Naive thymus-derived CD4-positive, alpha-beta T cell (primary cell): ENCODE results near the gene HOXB7. TPM values are rescaled to one million over a fixed set of nuclear protein-coding genes. Genes with fewer than 3 reads are reported as not detected.
A peak's percentile ranks its signal among the peaks of the same experiment; 100 is the strongest.

Source experiments
- ATAC-seq: fragments of 150-1000 bp; cut with Tn5 transposase; 2 replicates; pipeline ENCODE4 v1.10.0; 2021; ENCODE audit warnings: mild to moderate bottlenecking, moderate library complexity
- CTCF ChIA-PET: fragments of 350-600 bp; sonication (Branson Sonifier 250); formaldehyde crosslinking; loops from one replicate; lab custom pipeline; 2021; ENCODE audit warnings: antibody characterized with exemption; lab: Charles Lee
- POLR2A ChIA-PET: fragments of 350-600 bp; sonication (Branson Sonifier 250); formaldehyde crosslinking; loops from one replicate; lab custom pipeline; 2021; ENCODE audit warnings: antibody characterized with exemption, inconsistent platforms; lab: Charles Lee
- DNase-seq, 9 donors: peaks; one replicate each; pipeline versions ENCODE4 v3.0.0 to v3.0.0-alpha.2; 2020 to 2022; ENCODE audit warnings: mixed read lengths in 1 of 9
- H3K27ac ChIP-seq: one replicate; pipeline ENCODE4 v1.7.0; 2013; ENCODE audit warnings: mild to moderate bottlenecking, low read depth, low read length, moderate library complexity
- H3K27me3 ChIP-seq, 2 donors: one replicate each; pipeline ENCODE4 v1.7.0; 2013; ENCODE audit warnings: low read length in 2 of 2, mild to moderate bottlenecking in 2 of 2, moderate library complexity in 2 of 2; ENCODE audit not compliant: control insufficient read depth in 2 of 2, insufficient read depth in 2 of 2
- H3K36me3 ChIP-seq, 3 experiments: 1 replicate in 2 of 3; 2 replicates in 1 of 3; pipeline ENCODE4 v1.7.0; 2013; ENCODE audit warnings: low read length in 3 of 3, mild to moderate bottlenecking in 3 of 3, moderate library complexity in 1 of 3; ENCODE audit not compliant: insufficient read depth in 3 of 3, control insufficient read depth in 2 of 3
- H3K4me1 ChIP-seq, 2 donors: one replicate each; pipeline ENCODE4 v1.7.0; 2013; ENCODE audit warnings: low read length in 2 of 2, mild to moderate bottlenecking in 2 of 2, moderate library complexity in 1 of 2; ENCODE audit not compliant: control insufficient read depth in 2 of 2, insufficient read depth in 2 of 2
- H3K4me3 ChIP-seq: 2 replicates; pipeline ENCODE4 v1.7.0; 2013; ENCODE audit warnings: mild to moderate bottlenecking, low read length
- H3K9me3 ChIP-seq, 3 experiments: 1 replicate in 2 of 3; 2 replicates in 1 of 3; pipeline ENCODE4 v1.7.0; 2013; ENCODE audit warnings: low read length in 3 of 3; ENCODE audit not compliant: control insufficient read depth in 2 of 3
- H3K27ac Mint-ChIP-seq, 9 donors: one replicate each; pipeline ENCODE4 v1.8.0; 2020 to 2022; ENCODE audit warnings: mixed read lengths in 9 of 9, mild to moderate bottlenecking in 8 of 9, moderate library complexity in 5 of 9, inconsistent platforms in 2 of 9
- H3K27me3 Mint-ChIP-seq, 5 donors: one replicate each; pipeline ENCODE4 v1.8.0; 2021 to 2022; ENCODE audit warnings: mixed read lengths in 5 of 5, mild to moderate bottlenecking in 1 of 5
- H3K36me3 Mint-ChIP-seq, 5 donors: one replicate each; pipeline ENCODE4 v1.8.0; 2020 to 2022; ENCODE audit warnings: mixed read lengths in 5 of 5, mild to moderate bottlenecking in 3 of 5, inconsistent platforms in 1 of 5
- H3K4me1 Mint-ChIP-seq, 7 donors: one replicate each; pipeline ENCODE4 v1.8.0; 2020 to 2022; ENCODE audit warnings: mixed read lengths in 7 of 7, mild to moderate bottlenecking in 3 of 7, inconsistent platforms in 1 of 7
- H3K4me3 Mint-ChIP-seq, 10 donors: one replicate each; pipeline ENCODE4 v1.8.0; 2020 to 2022; ENCODE audit warnings: mild to moderate bottlenecking in 10 of 10, mixed read lengths in 10 of 10, moderate library complexity in 6 of 10, inconsistent platforms in 2 of 10
- H3K9me3 Mint-ChIP-seq, 11 donors: one replicate each; pipeline ENCODE4 v1.8.0; 2020 to 2022; ENCODE audit warnings: mixed read lengths in 11 of 11, mild to moderate bottlenecking in 4 of 11, inconsistent platforms in 1 of 11, moderate library complexity in 1 of 11
- intact Hi-C, 2 donors: fragments of 100-400 bp; cut with micrococcal nuclease; formaldehyde crosslinking; loops; one replicate each; pipeline ENCODE4 v1.15.1; 2023
- polyA plus RNA-seq, 2 donors: library from polyadenylated mRNA; unstranded; fragments of 300-500 nt; fragmentation: Illumina TruSeq; gene quantifications; one replicate each; pipeline ENCODE4 v1.2.3, GENCODE V29; 2021
- total RNA-seq, 6 experiments: library from RNA in 5 of 6; stranded (reverse) in 5 of 6; gene quantifications; 1 replicate in 5 of 6; 2 replicates in 1 of 6; pipeline ENCODE4 v1.2.3 and lab custom pipeline; 2021 to 2026

Gene HOXB7
- total and polyA plus RNA-seq, 7 experiments from 2014 or later, result 0.31 TPM; not detected in 6

GRCh38 chr17:48577946-48578615 lies 32.7 kb downstream of the HOXB7 start, which contains the start of gene HOXB4:
Gene HOXB4 (minus strand): TSS chr17:48578350. CDS start chr17:48578319, 31 bp downstream.
- DNase-seq (peak in 6 of 9 donors; percentile 51 to 74 (median 57)), ATAC-seq (peak; percentile 83)
- POLR2A ChIA-PET, result interaction anchor here (1.2 to 2.1 kb wide), 2 partner anchors 15 to 31 kb away, joined by 3 to 6 read pairs; partner anchors contain the start of gene HOXB5
- no peaks in the 10 kb centered on the region for H3K36me3 ChIP-seq
- peaks cover 44 to 70% (median 49%) of the 10 kb centered on the region in 5 donors for H3K27me3 Mint-ChIP-seq
- intact Hi-C loops, result loop anchor here (1.0 to 5.0 kb wide), 4 partner anchors 34 to 86 kb away; no protein-coding TSS in a partner anchor
- peaks cover 0 to 13% (median 0%) of the 10 kb centered on the region in 5 donors for H3K36me3 Mint-ChIP-seq
- peaks cover 6 to 36% of the 10 kb centered on the region in 2 donors for H3K27me3 ChIP-seq
- peak within 1 kb of the TSS; percentile 78 for H3K4me3 ChIP-seq
- peak within 1 kb of the TSS; percentile 26 to 89 (median 66) for H3K27ac Mint-ChIP-seq
- peak within 1 kb of the TSS; percentile 88 to 94 (median 90) for H3K4me3 Mint-ChIP-seq
- no peak within 1 kb of the TSS for H3K27ac ChIP-seq
- no peaks in the 10 kb centered on the region for H3K9me3 ChIP-seq
- H3K4me1 Mint-ChIP-seq, result peaks cover 12 to 62% (median 52%) of the 10 kb centered on the region in 7 donors
- H3K4me1 ChIP-seq, result peaks cover 15 to 27% of the 10 kb centered on the region in 2 donors
- CTCF ChIA-PET, result interaction anchor here (0.8 to 1.1 kb wide), 2 partner anchors 77 to 85 kb away, joined by 3 to 4 read pairs; no protein-coding TSS in a partner anchor
- peaks cover 0 to 4% (median 0%) of the 10 kb centered on the region in 11 donors for H3K9me3 Mint-ChIP-seq

- Mint-ChIP-seq H3K27me3 (peaks cover 38 to 64% (median 43%) of the 10 kb centered on the region in 5 donors), H3K36me3 (peaks cover 0 to 13% (median 0%) of the 10 kb centered on the region in 5 donors), H3K27ac (peak overlapping the region in 4 of 9 donors; percentile 21 to 73 (median 36)), H3K4me1 (peaks cover 12 to 56% (median 47%) of the 10 kb centered on the region in 7 donors), H3K4me3 (peak overlapping the region; percentile 80 to 93 (median 86)), H3K9me3 (peaks cover 0 to 4% (median 0%) of the 10 kb centered on the region in 11 donors)
- ATAC-seq, result peak; percentile 37
- peak overlapping the region; percentile 46 for H3K4me3 ChIP-seq
- no peak overlapping the region for H3K27ac ChIP-seq
- no peaks in the 10 kb centered on the region for H3K36me3 ChIP-seq
- no peaks in the 10 kb centered on the region for H3K9me3 ChIP-seq
- POLR2A ChIA-PET, result interaction anchor here (2.1 kb wide), 1 partner anchor 16 kb away, joined by 6 read pairs; the partner anchor contains the start of gene HOXB5
- intact Hi-C loops, result loop anchor here in 1 of 2 donors (5.0 kb wide), 1 partner anchor 65 kb away; no protein-coding TSS in a partner anchor
- CTCF ChIA-PET, result no interaction called here
- peaks cover 6 to 36% of the 10 kb centered on the region in 2 donors for H3K27me3 ChIP-seq
- H3K4me1 ChIP-seq, result peaks cover 15 to 24% of the 10 kb centered on the region in 2 donors
- DNase-seq, result no peak
Measured at GRCh38 chr17:48577330-48577945, 33.4 kb downstream of the HOXB7 start.

- H3K36me3 ChIP-seq, result no peaks in the 10 kb centered on the region
- H3K4me3 ChIP-seq, result no peak overlapping the region
- ChIA-PET CTCF (no interaction called here), POLR2A (interaction anchor here (0.7 kb wide), 1 partner anchor 22 kb away, joined by 3 read pairs; no protein-coding TSS in a partner anchor)
- Mint-ChIP-seq H3K4me1 (peaks cover 12 to 54% (median 42%) of the 10 kb centered on the region in 7 donors), H3K9me3 (peaks cover 0 to 4% (median 0%) of the 10 kb centered on the region in 11 donors), H3K27me3 (peaks cover 32 to 59% (median 38%) of the 10 kb centered on the region in 5 donors), H3K27ac (peak overlapping the region in 2 of 9 donors; percentile 68 to 84), H3K4me3 (peak overlapping the region; percentile 80 to 93 (median 86)), H3K36me3 (peaks cover 0 to 15% (median 0%) of the 10 kb centered on the region in 5 donors)
- peaks cover 15 to 16% of the 10 kb centered on the region in 2 donors for H3K4me1 ChIP-seq
- no peaks in the 10 kb centered on the region for H3K9me3 ChIP-seq
- DNase-seq (no peak), ATAC-seq (no peak)
- intact Hi-C loops, result loop anchor here in 1 of 2 donors (5.0 kb wide), 1 partner anchor 64 kb away; no protein-coding TSS in a partner anchor
- no peak overlapping the region for H3K27ac ChIP-seq
- H3K27me3 ChIP-seq, result peaks cover 6 to 31% of the 10 kb centered on the region in 2 donors
Measured at GRCh38 chr17:48576479-48577309, 34.1 kb downstream of the HOXB7 start.

GRCh38 chr17:48575673-48576478 lies 34.9 kb downstream of the HOXB7 start:
- no peak for ATAC-seq
- no peaks in the 10 kb centered on the region for H3K9me3 ChIP-seq
- H3K36me3 ChIP-seq, result no peaks in the 10 kb centered on the region
- DNase-seq, result no peak
- Mint-ChIP-seq H3K9me3 (peaks cover 0 to 4% (median 0%) of the 10 kb centered on the region in 11 donors), H3K27ac (peak overlapping the region in 2 of 9 donors; percentile 14 to 29), H3K36me3 (peaks cover 0 to 19% (median 0%) of the 10 kb centered on the region in 5 donors), H3K4me3 (peak overlapping the region in 7 of 10 donors; percentile 14 to 73 (median 41)), H3K4me1 (peaks cover 12 to 48% (median 34%) of the 10 kb centered on the region in 7 donors), H3K27me3 (peaks cover 24 to 51% (median 33%) of the 10 kb centered on the region in 5 donors)
- H3K27me3 ChIP-seq, result peaks cover 6 to 23% of the 10 kb centered on the region in 2 donors
- H3K27ac ChIP-seq, result no peak overlapping the region
- ChIA-PET POLR2A (interaction anchor here (0.7 kb wide), 1 partner anchor 21 kb away, joined by 3 read pairs; no protein-coding TSS in a partner anchor), CTCF (no interaction called here)
- H3K4me1 ChIP-seq, result peaks cover 15 to 16% of the 10 kb centered on the region in 2 donors
- intact Hi-C loops, result loop anchor here in 1 of 2 donors (5.0 kb wide), 1 partner anchor 64 kb away; no protein-coding TSS in a partner anchor
- no peak overlapping the region for H3K4me3 ChIP-seq

GRCh38 chr17:48575066-48575582 lies 35.7 kb downstream of the HOXB7 start:
- no peak overlapping the region for H3K4me3 ChIP-seq
- no peaks in the 10 kb centered on the region for H3K9me3 ChIP-seq
- no peaks in the 10 kb centered on the region for H3K36me3 ChIP-seq
- CTCF ChIA-PET, result interaction anchor here (1.2 kb wide), 1 partner anchor 8 kb away, joined by 3 read pairs; no protein-coding TSS in a partner anchor
- H3K36me3 Mint-ChIP-seq, result peaks cover 0 to 19% (median 0%) of the 10 kb centered on the region in 5 donors
- no peak overlapping the region for H3K4me3 Mint-ChIP-seq
- intact Hi-C loops, result loop anchor here in 1 of 2 donors (5.0 kb wide), 1 partner anchor 63 kb away; no protein-coding TSS in a partner anchor
- POLR2A ChIA-PET, result interaction anchor here (0.7 to 1.2 kb wide), 3 partner anchors 14 to 34 kb away, joined by 3 to 5 read pairs (median 4); no protein-coding TSS in a partner anchor
- H3K4me1 ChIP-seq, result peaks cover 15 to 16% of the 10 kb centered on the region in 2 donors
- H3K27ac ChIP-seq, result no peak overlapping the region
- H3K27ac Mint-ChIP-seq, result no peak overlapping the region
- peaks cover 16 to 46% (median 28%) of the 10 kb centered on the region in 5 donors for H3K27me3 Mint-ChIP-seq
- peaks cover under 1 to 16% of the 10 kb centered on the region in 2 donors for H3K27me3 ChIP-seq
- ATAC-seq (no peak), DNase-seq (no peak)
- peaks cover 0 to 3% (median 0%) of the 10 kb centered on the region in 11 donors for H3K9me3 Mint-ChIP-seq
- H3K4me1 Mint-ChIP-seq, result peaks cover 12 to 41% (median 30%) of the 10 kb centered on the region in 7 donors
